Activated CD8-positive, alpha-beta memory T cell treated with anti-CD3 and anti-CD28 coated beads for 1 hour (primary cell): ENCODE data around the gene VAMP5.
"Not testable (repeated sequence)": the region's sequence is repeated elsewhere in the genome, so short reads cannot be mapped to it uniquely, and the experiment has no call there.

ENCODE experiments used
- DNase-seq, 2 donors: peaks; one replicate each; pipeline ENCODE4 v3.0.0-alpha.2; 2020; ENCODE audit warnings: low read depth in 1 of 2; ENCODE audit errors: extremely low read depth in 1 of 2

Gene VAMP5

GRCh38 chr2:85600235-85600575 is 16.0 kb downstream of the VAMP5 start:
- no peak for DNase-seq

DNA sequence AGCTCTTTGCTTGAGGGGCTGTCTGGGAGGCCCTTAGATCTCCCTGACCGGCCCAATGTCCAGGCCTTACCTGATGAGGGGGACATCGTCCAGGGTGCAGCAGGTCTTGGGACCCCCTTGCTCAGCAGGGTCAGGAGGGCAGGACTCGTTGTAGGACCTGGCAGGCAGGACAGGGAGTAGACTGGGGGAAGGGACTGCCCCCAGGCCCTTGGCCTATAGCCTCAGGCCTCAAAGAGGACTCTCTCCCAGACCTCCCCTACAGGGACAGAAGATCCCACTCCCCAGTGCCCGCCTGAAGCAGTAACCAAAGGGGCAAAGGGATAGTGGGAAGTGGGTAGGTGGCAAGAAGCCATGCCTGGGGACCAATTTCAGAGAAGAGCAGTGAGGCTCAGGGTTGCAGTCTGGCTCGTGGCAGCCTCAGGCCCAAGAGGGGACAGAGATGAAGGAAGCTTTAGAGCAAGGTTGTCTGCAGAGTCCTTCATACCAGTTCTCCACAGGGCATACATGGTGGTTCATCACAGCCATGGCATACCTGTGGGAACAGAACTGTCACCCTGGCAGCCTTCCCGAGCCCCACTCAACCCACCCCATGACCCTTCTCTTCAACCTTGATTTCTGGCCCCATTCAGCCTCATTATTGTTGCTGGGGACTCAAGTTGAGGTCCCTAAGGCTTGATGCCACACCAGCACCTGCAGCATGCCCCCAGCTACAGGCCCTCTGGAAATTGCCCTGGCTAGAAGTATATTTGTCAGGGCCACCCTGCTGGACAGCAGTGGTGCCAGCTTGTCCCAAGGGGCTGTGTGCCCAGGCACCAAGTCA is 16.9 kb downstream of the VAMP5 start:
- DNase-seq, result no peak

DNA sequence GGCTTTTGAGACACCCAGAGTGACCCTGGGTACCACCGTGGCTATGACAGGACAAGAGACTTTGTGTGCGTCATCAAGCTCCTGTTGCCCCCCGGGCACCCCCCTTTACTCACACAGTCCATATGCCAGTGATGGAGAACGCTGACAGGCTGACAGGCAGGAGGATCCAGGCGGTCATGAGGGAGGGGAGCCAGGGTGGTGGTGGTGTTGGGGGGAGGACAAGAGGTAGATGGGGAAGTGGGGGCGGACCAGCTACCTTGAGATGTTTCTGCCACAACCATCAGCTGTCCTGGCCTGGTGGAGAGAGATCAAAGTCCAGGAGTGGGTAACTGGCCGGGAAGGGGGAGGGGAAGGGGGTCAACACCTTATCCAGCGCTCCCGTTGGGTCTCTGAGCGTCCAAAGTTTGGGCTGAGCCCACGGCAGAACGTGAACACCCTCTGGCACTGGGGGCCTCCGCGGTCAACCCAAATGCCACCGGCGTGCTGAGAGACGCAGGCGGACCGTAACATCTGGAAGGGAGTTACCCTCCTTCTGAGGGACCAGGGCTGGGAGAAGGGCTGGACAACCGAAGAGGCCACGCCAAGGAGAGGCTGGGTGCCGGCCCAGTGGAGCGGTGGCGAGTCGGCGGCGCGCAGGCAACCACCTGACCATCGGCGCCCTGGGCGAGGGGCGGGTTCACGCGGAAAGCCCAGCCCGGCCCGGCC is 17.7 kb downstream of the VAMP5 start:
- no peak for DNase-seq

DNA sequence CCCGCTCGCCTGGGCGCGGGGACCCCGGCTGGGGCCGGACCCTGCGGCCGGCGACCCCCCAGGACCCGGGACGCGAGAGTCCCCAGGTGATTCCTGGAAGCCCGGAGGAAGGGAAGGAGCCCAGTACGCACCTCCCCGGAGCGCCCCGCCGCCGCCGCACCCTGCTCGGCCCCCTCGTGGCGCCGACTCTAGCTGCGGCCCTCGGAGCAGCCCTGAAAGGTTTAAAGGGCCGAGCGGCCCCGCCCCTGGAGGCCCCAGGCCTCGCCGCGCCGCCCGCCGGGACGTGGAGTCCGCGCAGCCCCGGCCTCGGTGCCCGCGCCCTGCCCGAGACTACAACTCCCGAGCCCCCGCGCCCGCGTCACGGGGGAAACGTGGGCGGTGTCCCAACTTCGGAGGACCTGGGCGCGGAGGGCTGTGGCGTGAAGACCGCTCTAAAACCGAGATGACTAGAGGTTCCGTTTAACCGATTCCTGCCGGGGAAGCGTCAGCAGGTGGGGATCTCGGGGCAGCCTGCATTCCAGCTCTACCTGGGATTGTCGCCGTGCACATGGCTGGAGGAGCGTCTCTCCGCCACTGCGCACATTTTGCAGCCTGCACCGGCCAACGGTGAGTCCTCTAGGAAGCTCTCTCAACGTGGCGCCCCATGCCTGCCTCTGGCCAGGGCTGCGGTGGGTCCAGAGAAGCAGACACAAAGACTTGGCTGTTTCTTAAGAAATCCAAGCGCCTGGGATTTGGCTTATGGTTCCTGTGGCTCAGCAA is 18.4 kb downstream of the VAMP5 start, which contains the start of gene TMEM150A:
TSS of gene TMEM150A (minus strand) at position 223 of the 759 bp plus-strand sequence. CDS start 750 bp downstream, outside the sequence.
- peak; percentile 56 to 80 for DNase-seq

DNA sequence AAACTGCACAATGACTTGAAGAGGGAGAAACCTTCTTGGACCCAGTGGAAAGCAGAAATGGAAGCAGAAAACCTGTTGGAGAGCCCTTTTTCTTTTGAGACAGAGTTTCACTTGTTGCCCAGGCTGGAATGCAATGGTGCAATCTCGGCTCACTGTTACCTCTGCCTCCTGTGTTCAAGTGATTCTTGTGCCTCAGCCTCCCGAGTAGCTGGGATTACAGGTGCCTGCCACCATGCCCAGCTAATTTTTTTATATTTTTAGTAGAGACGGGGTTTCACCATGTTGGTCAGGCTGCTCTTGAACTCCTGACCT is 19.9 kb downstream of the VAMP5 start:
- not testable (repeated sequence) for DNase-seq

DNA sequence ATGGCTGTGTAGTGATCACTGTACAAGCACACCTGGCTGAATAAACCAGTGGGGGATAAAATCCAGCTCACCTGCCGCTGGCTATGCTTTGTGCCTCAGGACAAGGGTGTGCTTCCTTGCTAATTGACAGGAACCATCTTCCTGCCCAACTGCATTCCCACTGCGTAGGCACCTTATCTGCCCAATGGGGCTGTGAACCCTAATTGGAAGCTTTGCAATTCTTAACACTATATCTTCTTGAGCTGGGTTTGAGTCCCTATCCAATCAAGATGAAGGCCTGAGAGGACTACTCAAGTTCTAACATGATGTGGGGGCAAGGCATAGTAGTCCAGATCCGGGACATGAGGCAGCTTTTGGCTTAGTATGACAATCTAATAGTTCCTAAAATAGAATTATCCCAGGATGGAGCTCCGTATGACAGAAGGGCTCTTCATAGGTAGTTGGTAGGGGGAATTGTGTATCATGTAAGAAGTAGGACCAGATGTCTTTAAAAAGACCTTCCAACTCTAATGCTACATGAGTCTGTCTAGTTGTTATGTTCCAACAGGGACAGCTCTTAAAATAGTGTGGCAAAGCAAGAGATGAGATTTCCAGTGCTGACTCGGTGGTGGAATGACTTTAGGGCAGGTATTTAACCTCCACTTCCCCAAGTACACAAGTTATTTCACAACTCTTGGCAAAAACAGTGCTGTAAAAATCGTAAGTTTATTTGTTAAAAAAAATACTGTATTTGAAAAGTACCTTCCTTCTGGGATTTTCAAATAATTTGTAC is 20.5 kb downstream of the VAMP5 start:
- no peak for DNase-seq

GRCh38 chr2:85605406-85606115 is 21.3 kb downstream of the VAMP5 start:
- no peak for DNase-seq

- no peak for DNase-seq
These were observed 21.9 kb downstream of the VAMP5 start for GRCh38 chr2:85606116-85606455.

DNA sequence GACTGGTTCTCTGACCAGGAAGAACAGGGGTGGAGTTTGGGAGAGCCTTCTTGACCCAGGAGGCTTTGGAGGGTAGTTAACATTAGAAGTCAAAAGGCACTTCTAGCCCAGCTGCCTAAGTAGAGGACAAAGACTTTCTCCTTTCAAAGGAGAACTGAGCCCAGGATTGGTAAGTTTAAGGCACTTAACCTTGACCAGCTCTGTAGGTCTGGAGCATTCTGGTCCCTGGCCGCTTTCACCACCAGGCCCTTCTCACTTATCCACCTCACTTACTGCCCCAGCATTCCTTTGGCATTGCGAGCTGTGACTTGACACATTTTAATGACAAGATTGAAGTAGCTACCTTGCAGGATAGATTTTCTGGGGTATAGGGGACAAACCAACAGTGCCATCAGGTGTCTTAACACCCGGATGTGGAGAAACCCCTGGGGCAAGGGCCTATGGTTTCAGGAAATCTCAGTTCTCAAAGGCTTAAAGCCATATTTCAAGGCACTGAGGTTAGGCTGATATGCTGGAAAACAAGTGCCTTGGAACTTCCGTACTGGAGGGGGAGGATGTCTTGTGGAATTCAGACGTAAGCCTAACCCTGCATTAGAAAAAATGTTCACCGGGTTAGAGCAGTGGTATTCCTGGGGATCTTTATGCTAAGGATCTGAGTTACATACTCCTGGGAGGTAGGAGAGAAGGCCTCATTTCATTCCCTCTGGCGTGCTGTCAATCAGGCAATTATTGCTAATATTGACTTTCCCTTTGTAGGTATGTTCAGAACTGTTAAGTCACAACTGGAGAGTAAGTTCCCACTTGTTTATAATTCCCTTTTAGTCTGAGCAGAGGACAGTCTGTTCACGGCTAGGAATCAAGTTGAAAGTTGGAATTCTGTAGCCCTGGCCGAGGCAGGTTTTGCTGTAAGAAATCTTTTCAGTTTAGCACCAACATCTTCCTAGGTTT is 23.3 kb downstream of the VAMP5 start:
- no peak for DNase-seq

- no peak for DNase-seq
These were observed 27.0 kb downstream of the VAMP5 start for GRCh38 chr2:85611217-85611704.

DNA sequence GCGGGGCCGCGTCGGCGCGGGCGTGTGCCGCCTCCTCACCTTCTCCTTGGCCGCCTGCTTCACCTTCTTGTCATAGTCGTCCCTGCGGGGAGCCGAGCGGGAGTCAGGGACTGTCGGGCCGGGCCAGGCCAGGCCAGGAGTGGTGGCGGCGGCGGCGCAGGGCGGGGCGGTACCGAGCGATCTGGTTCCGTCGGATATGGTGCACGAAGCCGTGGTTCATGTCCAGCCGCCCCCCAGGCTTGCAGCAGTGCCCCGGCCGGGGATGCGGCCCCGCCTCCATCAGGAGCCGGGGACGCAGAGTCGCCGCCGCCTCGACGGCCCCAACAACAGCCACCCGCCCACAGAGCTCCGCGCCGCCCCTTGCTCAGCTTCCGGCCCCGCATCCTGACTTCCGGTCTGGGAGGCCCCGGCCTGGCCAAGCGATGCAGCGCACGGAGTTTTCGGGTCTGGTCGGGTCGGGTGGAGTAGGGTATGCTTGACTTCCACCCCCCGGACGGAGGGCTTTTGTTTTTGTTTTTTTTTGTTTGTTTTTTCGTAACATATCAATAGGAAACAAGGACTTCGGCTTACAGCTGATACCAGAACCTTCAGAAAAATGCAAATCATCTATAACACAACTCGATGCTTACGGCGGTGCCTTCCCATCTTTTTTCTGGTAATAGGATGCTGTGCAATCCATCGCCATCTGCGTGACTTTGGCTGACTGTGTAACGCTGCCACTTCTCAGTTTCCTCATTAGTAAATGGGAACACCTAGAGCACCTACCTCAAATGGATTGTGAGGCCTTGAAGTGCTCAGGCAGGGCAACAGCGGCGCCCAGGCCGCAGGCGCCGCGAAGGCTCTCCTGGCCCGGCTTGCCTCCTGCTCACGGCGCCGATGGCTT is 27.7 kb downstream of the VAMP5 start, which contains the start of gene C2orf68:
TSS of gene C2orf68 (minus strand) at position 362 of the 883 bp plus-strand sequence. CDS start at position 280, 82 bp downstream.
- DNase-seq, result peak; percentile 55 to 70

- DNase-seq, result no peak
These were observed 29.7 kb downstream of the VAMP5 start for GRCh38 chr2:85613717-85614515.

GRCh38 chr2:85614757-85615156 is 30.5 kb downstream of the VAMP5 start:
- DNase-seq, result not testable (repeated sequence)

DNA sequence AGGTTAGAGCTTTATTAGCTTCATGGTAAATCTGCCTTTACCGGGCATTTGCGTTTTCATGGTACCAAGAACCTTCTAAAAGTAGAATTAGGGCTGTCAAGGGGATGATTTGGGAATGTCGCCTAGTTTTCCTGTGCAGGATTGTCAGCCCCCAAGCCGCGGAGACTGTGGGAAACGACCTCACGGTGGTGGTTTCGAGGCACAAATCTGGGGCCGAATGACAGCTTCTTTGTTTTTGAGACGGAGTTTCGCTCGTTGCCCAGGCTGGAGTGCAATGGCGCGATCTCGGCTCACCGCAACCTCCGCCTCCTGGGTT is 31.1 kb downstream of the VAMP5 start:
- DNase-seq, result no peak

DNA sequence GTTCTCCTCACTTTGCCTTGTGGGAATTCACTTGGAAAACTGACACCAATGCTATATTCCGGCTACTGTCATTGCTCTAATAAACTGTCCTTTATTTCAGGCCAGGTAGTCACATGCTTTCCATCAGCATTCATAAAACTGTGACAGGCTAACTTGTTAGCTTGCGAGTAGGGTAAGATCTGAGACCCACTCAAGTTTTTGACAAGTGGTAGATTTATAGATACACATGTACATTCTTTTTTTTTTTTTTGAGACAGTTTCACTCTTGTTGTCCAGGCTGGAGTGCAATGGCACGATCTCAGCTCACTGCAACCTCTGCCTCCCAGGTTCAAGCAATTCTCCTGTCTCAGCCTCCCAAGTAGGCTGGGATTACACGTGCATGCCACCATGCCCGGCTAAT is 33.5 kb downstream of the VAMP5 start:
- not testable (repeated sequence) for DNase-seq

DNA sequence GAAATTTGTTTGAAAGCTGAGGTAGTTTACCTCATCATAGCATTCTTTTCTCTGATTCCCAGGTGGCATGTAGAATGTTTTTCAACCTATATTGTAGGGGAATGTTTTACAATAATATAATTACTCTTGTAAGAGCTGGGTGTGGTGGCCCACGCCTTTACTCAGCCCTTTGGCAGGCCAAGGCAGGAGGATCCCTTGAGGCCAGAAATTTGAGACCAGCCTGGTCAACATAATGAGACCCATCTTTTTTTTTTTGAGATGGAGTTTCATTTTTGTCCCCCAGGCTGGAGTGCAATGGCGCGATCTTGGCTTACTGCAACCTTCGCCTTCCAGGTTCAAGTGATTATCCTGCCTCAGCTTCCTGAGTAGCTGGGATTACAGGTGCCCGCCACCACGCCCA is 35.4 kb downstream of the VAMP5 start:
- DNase-seq, result no peak

DNA sequence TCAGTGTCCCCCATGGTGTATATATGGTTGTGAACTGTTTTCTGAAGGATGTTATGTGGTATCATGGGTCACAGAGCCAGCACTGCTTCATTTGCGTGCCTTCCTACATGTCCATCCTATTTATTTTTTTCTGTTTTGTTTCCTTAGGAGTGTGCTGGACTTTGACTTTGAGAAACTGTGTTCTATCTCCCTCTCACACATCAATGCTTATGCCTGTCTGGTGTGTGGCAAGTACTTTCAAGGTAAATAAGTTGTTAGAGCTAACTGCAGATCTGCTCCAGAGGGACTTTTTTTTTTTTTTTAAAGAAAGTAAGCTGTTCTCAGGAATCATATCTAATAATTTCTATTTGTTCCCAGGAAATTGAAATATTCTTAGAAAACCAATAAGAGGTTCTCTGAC is 37.1 kb downstream of the VAMP5 start:
- no peak for DNase-seq
